Subcutaneous adipose tissue (tissue), 4 donors: ENCODE data around the gene FBP1. TPM values are rescaled to one million over a fixed set of nuclear protein-coding genes. Genes with fewer than 3 reads are reported as not detected.

ENCODE experiments used
- CTCF ChIP-seq: fragments of 450-650 bp; IDR thresholded peaks from one replicate; pipeline ENCODE4 v1.5.1; 2016; ENCODE audit warnings: low read depth, mild to moderate bottlenecking, control low read depth, antibody characterized with exemption, moderate library complexity
- total RNA-seq, 4 donors: library from RNA; depleted of rRNA; stranded (reverse); fragments of >200 nt; gene quantifications; one replicate each; pipeline ENCODE4 v1.1.0, GENCODE V29; 2016

FBP1 gene
- total RNA-seq, 4 donors from 2014 or later: 6.6 to 160 (median 16.2) TPM

GRCh38 chr9:94576131-94576530 is 63.2 kb downstream of the FBP1 start:
- TF ChIP-seq CTCF: no peak

- TF ChIP-seq CTCF: no peak
Measured at GRCh38 chr9:94568972-94569712, 70.2 kb downstream of the FBP1 start.

- TF ChIP-seq CTCF: no peak
Measured at GRCh38 chr9:94568250-94568889, 70.9 kb downstream of the FBP1 start.

- TF ChIP-seq CTCF: no peak
Measured at GRCh38 chr9:94567271-94567670, 72.0 kb downstream of the FBP1 start.

- no peak for TF ChIP-seq CTCF
Measured at GRCh38 chr9:94566550-94566949, 72.8 kb downstream of the FBP1 start.

GRCh38 chr9:94563548-94563947 is 75.8 kb downstream of the FBP1 start:
- TF ChIP-seq CTCF: no peak

GRCh38 chr9:94560237-94560636 is 79.1 kb downstream of the FBP1 start:
- no peak for TF ChIP-seq CTCF
